T47D (cell line): ENCODE measurements around the gene CCNK.

ENCODE experiments used
- DNase-seq, 2 experiments: peaks; one replicate each; pipeline versions ENCODE4 v3.0.0 to v3.0.0-alpha.2; 2011 to 2012; ENCODE audit warnings: low read depth in 1 of 2, low spot score in 1 of 2
- JUND ChIP-seq: IDR thresholded peaks from 2 replicates; pipeline ENCODE4 v1.6.1; 2012; ENCODE audit warnings: low read depth
- in situ Hi-C: cut with HindIII; loops from 2 replicates; pipeline ENCODE4 v1.10.0; 2016; ENCODE audit warnings: low sequenced_read_pairs, low pct_unique_long_range_greater_than_20kb

CCNK gene

DNA sequence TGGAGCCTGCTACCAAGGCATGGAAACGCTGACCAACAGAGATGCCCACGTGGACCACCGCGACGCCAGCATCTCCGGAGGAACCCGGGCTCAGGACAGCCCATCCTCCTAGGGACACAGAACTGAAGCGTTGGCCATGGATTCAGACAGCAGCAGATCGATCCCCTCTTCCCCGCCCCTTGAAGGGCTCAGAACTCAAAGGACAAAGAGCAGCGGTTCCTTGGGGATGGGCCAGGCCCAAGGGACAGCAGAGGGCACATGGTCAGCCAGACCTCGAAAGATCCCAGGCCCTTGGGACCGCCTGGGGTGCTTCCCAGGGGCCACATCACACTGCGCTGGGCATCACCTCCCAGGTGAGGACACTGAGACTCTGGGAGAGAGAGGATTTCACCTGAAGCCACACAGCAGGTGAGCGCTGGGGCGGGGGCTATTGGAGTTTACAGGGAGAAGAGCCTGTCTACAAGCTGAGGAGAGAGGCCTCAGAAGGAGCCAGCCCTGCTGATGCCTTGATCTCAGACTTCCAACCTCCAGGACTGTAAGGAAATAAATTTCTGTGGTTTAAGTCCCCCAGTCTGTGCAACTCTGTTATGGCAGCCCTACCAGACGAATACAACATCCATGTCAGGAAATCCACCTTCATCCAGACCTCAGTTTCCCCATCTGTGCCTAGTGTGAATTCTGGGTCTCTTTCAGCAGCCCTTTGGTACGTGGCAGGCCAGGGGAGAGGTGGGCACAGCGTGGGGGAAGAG lies 49.4 kb downstream of the CCNK start:
- no peak for DNase-seq
- TF ChIP-seq JUND, result no peak
- in situ Hi-C loops, result no loop called here

DNA sequence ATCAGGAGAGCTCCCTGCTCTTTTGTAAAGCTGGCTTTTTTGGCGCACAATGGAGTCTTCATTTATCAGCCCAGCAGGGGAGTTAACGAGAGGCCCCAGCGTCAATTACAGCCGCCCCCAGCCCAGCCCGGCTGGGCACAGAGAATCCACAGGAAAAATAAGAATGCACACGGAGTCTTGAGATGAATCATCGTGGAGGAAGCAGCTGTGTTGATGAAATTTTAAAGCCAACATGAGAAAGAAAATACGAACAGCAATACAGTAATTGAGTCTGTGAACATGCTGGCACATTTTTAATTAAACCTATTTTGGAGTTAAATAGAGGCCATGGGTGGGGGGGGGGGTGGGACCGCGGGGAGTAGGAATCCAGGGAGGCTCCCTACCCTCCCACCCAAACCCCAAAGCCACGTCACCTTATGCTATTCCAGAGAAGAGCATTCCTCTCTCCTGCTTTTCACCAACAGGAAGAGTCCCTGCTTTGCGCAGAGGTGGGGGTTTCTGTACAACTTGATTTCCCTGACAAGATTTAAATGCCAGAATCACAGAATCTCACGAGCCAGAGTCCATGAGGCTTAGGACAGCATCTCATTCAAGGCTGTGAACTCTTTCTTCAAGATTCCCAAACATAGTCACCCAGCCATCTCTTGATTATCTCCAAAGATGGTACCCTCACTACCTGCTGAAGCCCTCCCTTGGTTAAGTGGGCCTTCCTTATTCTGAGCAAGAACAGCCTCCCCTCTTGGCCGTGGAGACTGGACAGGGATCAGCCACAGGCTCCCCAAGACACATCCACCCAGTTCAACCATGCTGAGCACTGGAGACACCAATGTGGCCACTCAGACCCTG lies 50.3 kb downstream of the CCNK start:
- in situ Hi-C loops, result no loop called here
- DNase-seq, result no peak

DNA sequence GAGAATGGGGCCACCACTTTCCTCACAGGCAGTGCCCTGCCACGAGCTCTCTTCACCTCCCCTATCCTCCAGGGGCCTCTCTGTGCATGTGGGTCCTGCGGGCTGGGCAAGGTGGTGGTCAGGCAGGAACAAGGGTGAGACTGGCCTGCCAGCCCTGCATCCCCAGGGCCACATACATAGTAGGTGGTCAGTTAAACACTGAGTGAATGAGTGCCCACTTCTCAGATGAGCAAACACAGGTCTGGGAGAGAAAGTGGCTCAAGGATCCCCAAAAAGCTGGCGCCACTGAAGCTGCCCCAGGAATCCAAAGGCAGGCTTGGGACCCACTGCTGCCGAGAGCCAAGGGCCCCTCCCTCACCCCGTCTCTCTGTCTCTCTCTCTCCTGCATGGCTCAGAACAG lies 51.1 kb downstream of the CCNK start:
- in situ Hi-C loops, result no loop called here

More for the DNA sequence above, 50.3 kb downstream of the CCNK start:
- TF ChIP-seq JUND, result no peak

DNA sequence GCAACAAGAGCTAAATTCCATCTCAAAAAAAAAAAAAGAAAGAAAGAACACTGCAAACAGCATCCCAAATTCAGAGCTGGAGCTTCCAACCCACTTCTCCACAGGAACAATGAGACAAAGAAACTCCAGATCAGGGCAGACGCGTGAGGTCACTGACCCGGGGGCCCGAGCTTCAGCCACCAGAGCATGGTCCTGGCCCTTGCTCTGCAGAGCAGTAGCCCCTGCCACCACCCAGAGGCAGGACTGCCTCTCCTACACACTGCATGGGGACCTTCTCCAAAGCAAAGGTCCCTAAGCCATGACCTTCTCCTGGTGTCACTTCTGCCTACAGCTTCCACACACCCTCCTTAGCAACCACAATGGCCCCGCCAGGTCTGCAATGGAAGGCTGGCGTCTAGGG lies 53.1 kb downstream of the CCNK start:
- no peak for TF ChIP-seq JUND

More for the DNA sequence above, 51.1 kb downstream of the CCNK start:
- no peak for DNase-seq
- no peak for TF ChIP-seq JUND

DNA sequence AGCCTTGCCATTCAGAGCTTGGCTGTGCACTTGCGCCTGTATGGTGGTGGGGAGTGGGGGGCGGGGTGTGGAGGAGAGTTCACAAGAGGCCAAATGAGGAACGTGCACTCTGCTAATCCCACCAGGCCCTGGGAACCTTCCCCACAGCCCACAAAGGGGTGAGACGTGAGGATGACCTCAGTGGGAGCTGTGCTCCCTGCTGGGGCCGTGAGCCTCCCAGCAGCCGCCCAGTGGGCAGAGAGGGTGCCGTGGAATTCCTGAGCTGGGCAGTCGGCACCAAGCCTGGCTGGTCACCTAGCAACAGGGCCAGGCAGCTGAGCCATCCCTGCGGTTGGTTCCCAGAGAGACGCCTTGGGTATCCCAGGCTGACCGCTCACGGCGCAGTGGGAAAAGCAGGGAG lies 53.7 kb downstream of the CCNK start:
- TF ChIP-seq JUND, result no peak
- DNase-seq, result no peak
- in situ Hi-C loops, result no loop called here

More for the DNA sequence above, 53.1 kb downstream of the CCNK start:
- DNase-seq, result no peak
- in situ Hi-C loops, result no loop called here

DNA sequence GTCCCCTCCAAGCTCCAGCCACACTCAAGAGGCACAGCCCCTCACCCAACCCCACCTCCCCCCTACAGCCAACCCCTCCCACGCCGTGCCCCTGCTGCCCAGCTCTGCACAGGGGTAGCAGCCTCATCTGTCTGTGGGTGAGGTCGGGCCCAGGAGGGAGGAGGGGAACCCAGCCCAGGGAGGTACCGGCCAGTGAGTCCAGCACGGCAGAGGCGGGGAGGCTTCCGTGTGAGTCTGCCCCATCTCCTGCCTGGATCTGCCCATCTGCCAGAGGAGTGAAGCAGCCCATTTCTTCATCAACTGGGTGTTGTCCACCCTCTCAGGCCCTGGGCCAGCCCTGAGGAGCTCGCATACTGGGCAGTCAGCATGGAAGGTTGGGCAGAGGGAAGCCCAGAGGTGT lies 54.2 kb downstream of the CCNK start:
- TF ChIP-seq JUND, result no peak
- DNase-seq, result no peak
- in situ Hi-C loops, result no loop called here

DNA sequence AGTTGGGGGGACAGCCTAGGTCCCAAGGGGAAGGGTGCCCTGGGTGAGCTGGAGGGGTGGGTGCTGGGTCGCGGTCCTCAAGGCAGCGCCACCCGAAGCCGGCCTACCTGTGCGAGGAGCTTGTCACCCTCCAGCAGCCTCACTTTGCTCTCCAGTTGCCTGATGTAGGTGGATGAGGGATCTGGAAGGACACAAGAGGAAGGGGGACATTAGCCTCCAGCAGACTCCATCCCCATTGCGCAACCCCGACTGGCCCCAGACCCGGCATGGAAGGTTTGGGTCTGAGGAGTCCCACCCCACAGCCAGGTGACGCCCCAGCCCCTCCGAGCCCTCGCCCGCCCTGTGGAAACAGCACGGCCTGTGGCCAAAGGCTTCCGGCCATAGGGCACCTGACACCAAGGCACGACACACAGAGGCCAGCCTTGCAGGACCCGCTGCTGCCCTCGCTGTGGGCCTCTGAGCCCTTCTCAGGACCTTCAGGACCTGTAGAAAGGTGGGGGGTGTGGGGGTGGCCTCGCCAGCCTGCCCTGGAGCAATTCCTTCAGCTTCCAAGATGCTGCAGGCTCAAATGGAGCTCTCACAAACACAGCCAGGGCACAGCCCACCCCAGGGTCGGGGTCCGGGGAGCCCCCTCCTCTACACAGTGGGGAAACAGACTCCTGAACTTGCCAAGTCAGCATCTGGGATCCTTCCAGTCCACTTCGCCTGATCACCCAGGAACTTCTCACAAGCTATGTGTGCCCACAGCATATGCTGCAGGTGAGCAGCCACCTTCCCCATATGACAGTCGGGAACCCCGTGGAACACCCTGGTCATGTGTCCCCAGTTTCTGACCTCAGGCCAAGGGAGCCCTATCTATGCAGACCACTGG lies 54.9 kb downstream of the CCNK start:
- in situ Hi-C loops, result no loop called here
- no peak for TF ChIP-seq JUND
- DNase-seq, result no peak

DNA sequence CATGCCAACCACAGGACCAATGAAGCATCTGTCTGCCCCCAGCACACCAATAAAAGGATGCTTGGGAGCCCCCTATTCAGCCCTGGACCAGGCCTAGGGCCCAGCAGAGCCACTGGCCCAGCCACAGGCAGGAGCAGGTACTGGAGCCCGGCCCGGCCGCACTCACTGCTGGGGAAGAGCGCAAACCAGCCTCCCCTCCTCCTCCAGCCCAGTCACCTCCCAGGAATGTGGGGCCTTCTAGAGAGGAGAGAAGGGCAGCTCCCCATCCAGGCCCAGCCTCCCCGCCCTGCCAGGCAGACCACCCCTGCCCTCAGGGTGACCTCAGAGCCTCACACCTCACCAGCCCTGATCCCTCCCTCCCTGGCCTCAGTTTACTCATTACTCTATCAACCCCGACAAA lies 56.2 kb downstream of the CCNK start:
- no peak for TF ChIP-seq JUND
- in situ Hi-C loops, result no loop called here
- no peak for DNase-seq

DNA sequence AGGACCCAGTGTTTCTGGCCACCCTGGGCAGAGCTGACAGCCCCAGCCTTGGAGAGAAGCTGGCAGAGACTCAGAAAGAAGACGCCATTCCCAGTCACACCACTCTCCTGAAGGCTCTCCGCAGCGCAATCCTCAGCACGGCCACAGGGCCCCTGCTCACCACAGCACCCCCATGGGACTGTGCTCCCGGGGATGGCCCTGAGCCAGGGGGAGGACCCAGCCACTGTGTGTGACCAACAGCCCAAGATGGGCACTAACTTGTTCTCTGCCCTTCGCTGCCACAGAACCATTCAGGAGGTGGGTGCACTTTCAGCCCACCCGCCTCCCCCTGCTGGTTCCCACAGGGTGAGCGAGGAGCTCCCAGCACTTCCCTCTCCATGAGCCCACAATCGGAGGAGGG lies 57.1 kb downstream of the CCNK start:
- in situ Hi-C loops, result no loop called here
- no peak for DNase-seq
- TF ChIP-seq JUND, result no peak

DNA sequence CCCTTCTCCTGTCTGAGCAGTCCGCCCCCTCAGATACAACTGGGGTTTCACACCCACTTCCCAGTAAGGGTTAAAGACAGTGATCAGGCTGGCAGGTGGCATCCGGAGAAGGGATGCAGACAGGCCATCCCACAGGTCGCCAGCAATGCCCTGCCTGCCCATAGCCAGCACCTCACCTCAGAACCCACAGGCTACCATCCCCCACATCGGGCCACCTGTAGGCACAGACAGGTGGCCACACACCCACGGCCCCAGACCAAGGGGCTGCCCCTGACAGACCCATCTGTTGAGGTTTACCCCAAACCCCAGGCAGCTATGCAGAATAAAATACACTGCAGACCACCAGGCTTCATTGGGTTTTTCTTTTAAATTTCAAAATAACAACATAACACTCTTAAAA lies 57.5 kb downstream of the CCNK start:
- no peak for DNase-seq
- in situ Hi-C loops, result no loop called here

DNA sequence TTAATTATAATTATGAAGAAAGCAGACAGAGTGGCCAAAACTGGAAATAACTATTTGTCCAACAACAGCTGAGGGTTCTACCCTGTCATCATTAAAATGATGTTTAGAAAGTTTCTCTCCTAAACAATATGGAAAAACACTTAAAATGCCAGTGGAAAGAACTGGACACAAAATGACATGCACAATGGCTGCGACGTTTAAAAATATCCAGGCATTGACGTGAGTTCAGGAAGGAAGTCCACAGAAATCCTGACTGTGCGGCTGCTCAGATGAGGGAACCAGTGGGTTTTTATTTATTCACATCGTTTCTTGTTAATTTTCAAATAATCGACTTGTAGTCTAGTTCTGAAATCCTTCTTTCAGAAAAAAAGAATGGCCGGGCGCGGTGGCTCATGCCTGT lies 58.3 kb downstream of the CCNK start:
- no peak for TF ChIP-seq JUND
- DNase-seq, result no peak
- in situ Hi-C loops, result no loop called here

More for the DNA sequence above, 57.5 kb downstream of the CCNK start:
- TF ChIP-seq JUND, result no peak

DNA sequence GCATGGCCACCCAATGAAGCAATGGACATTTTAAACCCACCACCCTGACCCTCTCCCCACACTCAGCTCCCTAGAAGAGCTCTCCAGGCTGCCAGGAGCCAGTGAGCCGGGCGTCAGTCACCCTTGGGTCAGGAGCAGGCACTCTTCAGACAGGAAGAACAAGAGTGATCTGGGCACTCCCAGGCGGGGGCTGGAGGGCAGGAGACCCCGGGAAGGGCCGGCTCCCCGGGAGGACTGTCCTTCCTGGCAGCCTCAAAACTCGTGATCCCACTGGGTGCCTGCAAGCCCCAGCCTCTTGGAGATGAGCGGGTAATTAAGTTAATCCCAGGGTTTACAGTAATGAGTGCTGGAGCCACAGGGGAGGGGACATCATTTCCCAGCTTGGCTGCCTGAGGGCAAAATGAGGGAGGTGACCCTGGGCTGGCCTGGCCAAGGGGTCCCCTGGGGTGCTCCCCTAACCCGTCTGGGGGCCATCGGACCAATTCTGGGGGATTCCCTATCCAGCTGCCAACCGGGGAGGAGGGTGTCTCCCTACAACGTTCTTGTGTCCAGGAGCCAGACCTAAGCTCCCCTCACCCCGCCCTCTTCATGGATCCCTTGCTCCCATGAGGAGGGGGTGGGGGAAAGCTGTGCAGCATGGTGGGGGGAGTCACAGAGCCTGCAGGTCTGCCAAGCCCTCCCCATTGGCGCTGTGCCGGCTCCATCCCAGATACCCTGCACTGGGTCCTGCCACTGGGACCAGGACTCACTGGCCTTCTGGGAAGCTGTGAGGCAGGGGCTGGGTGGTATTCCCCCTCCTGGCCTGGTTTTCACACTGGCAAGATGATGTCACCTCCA lies 59.2 kb downstream of the CCNK start:
- DNase-seq, result no peak
- no peak for TF ChIP-seq JUND
- in situ Hi-C loops, result no loop called here
